Activated CD4-positive, alpha-beta T cell treated with anti-CD3 and anti-CD28 coated beads, Interleukin-10, Interleukin-2, amounts not matched to agents 100 ng/mL and 50 ng/mL, durations not matched to agents 16 hours and 8 hours (primary cell): Measurements from ENCODE around the gene XYLT1.
"Not testable (repeated sequence)": the region's sequence is repeated elsewhere in the genome, so short reads cannot be mapped to it uniquely, and the experiment has no call there.

Experiments
- DNase-seq: peaks from one replicate; pipeline ENCODE4 v3.0.0-alpha.2; 2020

The XYLT1 gene

GRCh38 chr16:17488506-17488905, 17.7 kb upstream of the XYLT1 start:
- DNase-seq = no peak

GRCh38 chr16:17483351-17483750, 12.6 kb upstream of the XYLT1 start:
- no peak for DNase-seq

DNA sequence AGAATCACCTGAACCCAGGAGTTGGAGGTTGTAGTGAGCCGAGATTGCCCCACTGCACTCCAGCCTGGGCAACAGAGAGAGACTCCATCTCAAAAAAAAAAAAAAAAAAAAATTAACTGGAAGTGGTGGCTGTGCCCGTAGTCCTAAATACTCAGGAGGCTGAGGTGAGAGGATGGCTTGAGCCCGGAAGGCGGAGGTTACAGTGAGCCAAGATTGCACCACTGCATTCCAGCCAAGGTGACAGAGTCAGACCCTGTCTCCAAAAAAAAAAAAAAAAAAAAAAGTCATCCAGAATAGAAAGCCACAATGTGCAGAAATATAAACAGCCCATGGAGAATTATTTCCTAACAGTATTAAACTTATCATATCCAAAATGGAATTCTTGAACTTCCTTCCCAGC, 11.6 kb upstream of the XYLT1 start:
- DNase-seq = not testable (repeated sequence)

GRCh38 chr16:17481736-17482135, 11.0 kb upstream of the XYLT1 start:
- no peak for DNase-seq

DNA sequence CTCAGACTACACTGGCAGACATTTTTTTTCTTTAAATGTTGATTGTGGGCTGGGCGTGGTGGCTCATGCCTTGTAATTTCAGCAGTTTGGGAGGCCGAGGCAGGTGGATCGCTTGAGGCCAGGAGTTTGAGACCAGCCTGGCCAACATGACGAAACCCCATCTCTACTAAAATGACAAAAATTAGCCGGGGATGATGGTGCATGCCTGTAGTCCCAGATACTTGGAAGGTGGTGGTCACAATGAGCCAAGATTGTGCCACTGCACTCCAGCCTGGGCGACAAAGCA, 6.4 kb upstream of the XYLT1 start:
- DNase-seq = not testable (repeated sequence)

DNA sequence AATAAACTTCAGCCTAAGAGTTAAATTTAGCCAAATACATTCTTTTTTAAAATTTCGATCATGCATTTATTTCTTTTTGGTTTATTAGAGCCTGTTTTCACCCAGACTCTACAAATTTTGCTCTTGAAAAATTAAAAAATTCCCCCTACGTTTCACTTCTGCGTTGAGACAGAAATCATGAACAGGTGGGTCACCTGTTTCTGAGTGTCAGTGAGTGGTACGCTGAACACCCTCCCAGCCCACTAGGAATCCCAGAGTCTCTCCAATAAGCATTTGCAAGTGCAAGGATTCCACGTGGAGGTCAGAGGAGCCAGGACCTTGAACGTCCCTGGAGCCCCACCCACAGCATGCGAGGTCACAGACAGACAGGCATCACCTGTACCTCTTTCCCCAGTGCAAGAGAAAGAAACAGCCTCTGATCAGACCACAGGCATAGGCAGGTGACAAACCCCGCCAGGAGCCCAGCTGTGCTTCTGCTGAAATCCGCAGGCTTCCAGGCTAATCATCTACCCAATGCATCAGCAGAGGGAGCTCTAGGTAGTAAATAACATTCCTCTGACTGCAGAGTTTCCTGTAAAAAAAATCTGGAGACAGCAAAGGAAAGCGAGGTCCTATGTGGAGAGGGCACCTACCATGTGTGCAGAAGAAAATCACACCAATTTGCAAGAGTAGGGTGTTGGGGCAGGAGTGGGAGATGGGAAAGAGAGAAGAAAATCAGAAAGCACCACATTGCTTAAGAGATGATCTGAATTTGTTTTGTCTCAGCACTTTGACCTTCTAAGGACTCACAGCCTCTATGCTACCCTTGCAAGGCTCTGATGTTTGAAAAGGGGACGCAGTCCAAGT, 5.9 kb upstream of the XYLT1 start:
- DNase-seq = peak; percentile 58

GRCh38 chr16:17475104-17475503, 4.3 kb upstream of the XYLT1 start:
- peak; percentile 78 for DNase-seq

DNA sequence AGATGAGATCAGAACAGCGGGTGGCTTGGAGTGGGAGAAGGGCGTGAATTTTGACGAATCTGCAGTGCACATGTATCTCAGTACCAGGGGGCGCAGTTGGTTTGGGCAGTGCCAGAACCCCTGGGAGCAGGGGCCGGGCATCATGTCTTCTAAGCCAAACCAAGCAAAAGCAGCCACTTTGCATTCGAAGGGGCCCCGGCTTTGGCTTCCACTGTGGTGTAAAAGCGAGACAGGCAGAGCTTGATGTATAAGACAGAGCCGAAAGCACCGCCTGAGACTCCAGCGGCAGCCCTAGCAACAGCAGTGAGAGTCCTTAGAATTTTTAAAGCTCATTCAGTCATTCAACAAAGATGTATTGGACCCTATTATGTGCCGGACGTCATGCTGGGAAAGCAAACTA, 3.8 kb upstream of the XYLT1 start:
- peak; percentile 31 for DNase-seq

- peak; percentile 53 for DNase-seq
These were observed 3.3 kb upstream of the XYLT1 start for GRCh38 chr16:17474037-17474436.

DNA sequence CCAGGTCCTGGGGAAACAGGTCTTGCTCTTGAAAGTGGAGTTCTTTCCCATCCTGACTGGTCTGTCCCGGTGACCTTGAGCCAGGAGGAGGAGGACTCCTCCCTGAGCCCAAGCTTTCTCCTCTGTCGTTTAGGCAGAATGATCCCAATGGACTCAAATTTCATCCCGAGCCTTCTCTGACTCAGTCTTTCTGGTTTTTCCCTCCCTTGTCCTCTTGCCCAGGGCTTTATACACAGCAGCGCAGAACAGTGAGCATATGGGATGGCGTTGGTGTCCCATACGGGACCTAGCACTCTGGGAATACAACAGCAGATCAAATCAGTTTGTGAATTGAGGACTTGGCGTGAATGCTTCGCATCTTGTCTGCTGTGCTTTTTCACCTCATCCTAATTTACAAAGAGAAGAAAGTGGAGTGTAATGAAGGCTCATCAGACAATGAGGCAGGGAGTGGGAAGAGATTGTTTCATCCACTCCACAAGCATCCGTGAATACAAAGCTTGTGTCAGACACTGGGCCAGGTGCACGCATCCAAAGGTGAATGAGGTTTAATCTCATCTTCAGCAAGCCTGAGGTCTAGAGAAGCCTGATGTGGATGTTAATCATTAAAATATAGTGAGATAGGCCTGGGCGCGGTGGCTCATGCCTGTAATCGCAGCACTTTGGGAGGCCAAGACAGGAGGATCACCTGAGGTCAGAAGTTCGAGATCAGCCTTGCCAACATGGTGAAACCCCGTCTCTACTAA, 1.1 kb upstream of the XYLT1 start:
- no peak for DNase-seq

- no peak for DNase-seq
These were observed 415 bp downstream of the XYLT1 start for GRCh38 chr16:17470182-17470907.

DNA sequence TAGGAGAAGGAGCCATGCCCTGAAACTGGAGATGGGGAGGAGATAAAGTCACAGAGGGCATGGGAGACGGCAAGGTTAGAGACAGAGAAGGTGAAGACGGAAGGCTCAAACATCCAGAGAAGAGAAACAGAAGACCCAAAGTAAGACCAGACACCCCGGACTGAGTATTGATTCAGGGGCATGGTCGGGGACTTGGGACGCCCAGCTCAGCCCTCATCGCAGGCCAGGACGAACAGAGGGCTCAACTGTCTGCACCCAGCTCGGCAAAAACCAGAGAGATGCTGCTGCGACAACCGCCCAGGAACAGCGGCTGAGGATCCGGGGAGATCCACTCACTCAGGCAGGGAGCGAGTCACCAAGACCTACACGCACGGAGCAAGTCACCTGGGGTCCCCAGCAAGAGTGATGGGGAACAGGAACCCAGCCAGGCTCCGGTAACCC, 999 bp downstream of the XYLT1 start:
- DNase-seq = peak; percentile 25

GRCh38 chr16:17469011-17469740, 1.6 kb downstream of the XYLT1 start:
- DNase-seq = no peak

GRCh38 chr16:17468611-17469010, 2.1 kb downstream of the XYLT1 start:
- DNase-seq = no peak

DNA sequence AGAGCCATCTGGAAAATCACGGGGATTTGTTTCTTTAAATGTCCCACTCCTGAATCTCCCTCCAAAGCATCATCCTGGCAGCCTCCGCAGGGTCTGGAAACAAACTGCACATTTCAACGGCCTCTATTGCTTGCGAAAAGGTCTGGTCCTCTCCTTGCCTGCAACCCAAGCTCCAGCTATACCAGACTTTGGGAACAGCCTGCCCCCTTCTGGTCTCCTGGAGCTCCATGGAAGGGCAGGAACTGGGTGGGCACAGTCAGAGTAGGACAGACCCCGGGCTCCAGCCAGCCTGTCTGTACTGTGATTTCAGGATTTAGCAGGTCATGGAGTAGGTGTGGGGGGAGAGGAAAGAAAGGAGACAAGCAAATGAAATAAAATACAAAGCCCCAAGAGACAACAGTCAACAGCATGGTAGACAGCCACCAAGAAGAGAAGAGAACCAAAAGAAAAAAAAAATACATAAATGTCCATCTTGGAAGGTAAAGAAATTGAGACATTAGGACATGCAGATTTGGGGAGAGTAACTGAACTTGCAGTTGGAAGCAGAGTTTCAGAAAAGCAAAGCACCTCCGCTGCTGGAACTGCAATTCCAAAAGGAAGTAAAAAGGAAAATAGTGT, 2.7 kb downstream of the XYLT1 start:
- peak; percentile 48 for DNase-seq

- no peak for DNase-seq
These were observed 3.9 kb downstream of the XYLT1 start for GRCh38 chr16:17466876-17467275.

DNA sequence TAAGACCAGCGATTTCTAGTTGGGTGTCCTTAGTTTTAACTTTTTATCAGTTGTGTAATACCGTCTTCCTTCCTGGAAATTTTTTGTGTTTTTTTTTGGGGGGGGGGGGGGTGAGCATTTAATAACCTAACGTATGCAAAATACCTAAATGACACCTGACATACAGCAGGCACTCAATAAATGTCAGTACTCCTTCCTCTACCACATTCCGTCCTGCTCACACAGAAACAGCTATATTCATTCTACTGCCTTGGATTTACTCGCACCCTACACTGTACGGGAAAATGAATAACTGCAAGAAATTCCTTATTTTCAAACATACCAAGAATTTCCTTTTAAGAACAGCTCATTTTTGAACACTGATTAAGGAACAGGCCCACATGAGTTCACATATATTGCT, 5.3 kb downstream of the XYLT1 start:
- DNase-seq = no peak

DNA sequence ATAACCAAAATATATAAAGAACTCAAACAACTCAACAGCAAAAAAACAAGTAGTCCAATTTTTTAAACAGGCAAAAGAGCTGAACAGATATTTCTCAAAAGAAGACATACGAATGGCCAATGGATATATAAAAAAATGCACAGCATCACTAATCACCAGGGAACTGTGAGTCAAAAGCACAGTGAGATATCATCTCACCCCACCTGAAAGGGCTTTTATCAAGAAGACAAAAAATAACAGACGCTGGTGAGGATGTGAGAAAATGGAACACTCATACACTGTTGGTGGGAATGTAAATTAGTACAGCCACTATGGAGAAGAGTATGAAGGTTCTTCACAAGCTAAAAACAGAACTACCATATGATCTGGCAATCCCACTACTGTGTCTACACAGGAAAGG, 7.4 kb downstream of the XYLT1 start:
- DNase-seq = no peak

DNA sequence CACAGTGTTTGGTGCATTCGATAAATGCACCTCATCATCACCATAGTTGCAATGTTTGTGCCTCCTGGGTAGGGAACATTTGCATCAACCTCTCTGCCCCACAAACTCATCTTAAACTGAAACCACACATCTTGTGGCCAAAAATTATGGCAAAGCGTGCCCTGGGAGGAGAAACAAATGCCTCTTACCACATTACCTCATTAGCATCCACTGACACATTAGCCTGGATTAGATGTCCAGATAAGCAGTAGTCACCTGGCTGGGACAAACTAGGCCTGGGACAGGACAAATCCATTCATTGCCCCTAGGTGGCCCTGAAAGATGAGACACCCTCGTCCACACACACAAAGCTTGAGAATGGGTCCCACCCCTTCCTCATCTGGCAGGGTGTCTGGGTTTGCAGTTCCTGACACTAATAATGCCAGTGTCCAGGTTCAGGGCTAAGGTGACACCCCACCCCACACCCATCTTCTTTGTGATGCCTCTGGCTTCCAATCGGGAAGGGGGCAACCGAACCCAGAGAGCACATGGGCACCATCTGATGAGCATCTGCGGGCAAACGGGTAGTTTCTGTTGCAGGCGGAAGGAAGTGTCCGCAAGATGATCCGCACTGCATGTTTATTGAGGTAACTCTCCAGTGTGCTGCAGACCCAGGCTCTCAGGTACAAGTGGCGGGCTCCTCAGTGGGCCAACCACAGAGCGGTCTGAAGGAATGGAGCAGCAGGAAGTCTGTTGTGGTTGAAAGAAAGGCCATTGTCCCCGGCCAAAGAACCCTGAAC, 8.6 kb downstream of the XYLT1 start:
- DNase-seq = peak; percentile 17

DNA sequence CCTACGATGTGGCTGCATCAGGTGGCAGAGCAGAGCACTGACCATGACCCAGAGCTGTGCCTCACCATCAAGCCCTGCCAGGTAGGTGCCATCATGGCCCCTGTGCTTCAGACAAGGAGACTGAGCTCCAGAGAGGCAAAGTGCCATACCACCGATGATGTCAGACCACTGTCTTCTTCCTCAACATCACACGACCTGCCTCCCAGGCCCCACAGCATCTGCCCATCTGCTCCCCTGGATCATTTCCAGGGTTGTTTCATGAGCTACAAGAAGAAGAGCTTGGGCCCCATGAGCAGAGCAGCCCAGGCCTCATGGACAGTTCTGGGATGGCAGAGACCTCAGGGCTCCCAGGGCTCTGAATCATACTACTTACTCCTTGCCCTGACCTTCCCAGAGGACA, 9.9 kb downstream of the XYLT1 start:
- DNase-seq = no peak

DNA sequence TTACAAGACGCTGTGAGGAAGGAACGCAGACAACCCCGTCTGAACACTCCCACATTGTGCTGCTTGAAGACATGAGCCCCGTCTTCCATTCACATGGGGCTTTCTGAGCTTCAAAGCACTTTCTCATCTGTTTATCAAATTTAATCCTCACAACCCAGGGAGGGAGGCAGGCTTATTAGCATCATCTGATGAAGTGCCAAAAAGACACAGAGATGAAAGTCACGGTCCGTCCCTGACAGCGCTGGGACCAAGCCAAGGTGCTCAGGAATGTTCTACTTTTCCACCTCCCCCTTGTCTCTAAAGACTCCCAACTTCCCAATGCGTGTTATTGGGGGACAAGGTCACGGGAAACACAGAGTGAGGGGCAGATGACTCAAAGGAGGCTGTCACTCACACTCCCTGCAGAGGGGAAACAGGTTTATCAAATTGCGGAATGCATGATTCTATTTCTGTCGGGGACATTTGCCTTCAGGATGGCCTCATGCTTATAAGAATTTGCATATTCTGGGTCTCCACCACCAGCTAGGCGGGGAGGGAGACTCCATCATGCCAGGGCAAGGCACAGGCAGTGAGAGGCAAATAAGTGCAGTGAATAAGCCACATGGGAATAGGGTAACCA, 10.7 kb downstream of the XYLT1 start:
- no peak for DNase-seq
